ENCODE data around the gene ATF4. TPM values are rescaled to one million over a fixed set of nuclear protein-coding genes. Genes with fewer than 3 reads are reported as not detected.

The ATF4 gene
- total RNA-seq, 2 donors from 2014 or later, result 262 to 356 TPM

DNA sequence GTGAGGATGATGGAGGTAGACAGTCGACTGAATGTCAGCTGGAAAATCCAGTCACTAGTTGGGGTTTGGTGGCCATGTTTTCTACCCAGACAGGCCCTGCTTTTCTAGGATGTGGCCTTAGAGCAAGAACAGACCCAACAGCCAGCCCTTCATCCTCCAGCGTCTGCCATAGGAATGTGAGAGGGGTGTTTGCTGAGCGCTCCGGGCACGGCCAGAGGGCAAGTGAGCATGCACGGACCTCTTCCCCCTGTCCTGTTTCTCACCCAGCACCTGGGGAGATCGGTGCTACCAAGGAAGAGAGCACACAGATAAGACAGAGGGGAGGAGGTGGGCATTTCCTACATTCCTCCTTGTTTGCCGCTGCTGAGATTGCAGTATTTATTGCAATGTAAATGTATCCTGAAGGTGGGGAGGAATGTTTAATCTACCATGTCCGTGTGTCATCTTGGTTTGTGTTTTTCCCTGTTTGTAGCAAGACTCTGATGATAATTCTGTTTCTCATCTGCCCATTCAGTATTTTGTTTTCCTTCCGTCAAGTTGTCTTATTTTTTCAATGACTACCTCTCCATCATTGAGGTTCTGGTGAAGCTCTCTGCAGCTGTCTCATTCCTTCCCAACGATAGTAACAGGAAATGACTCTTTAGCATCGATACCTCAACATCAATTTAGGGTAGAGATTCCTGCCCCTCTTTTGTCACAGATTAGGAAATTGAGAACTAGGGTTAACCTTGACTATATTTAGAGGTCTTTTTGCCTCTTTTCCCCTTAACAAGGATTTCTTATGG lies 4.9 kb upstream of the ATF4 start:
- 78 to 81% methylated on average over 11 to 12 of the region's 12 CpGs for WGBS, 2 donors
- intact Hi-C loops (cut with DNase I), result no loop called here
- H3K4me1 ChIP-seq, result peaks cover 9% of the 10 kb centered on the region
- no peak for TF ChIP-seq POLR2A (IDR thresholded peaks at IDR 0.05)
- no peak for TF ChIP-seq CTCF (IDR thresholded peaks at IDR 0.05)
- H3K36me3 ChIP-seq (replicated peaks in 1 of 2; ENCODE audit: insufficient read depth in 1 of 2, low read depth in 2 of 2), result peaks cover 6 to 21% of the 10 kb centered on the region in 2 donors
- H3K27me3 ChIP-seq, result no peaks in the 10 kb centered on the region
- H3K4me3 ChIP-seq, result no peak overlapping the region
- DNase-seq (no peak), ATAC-seq (no peak)
- no peak overlapping the region for H3K27ac ChIP-seq
- no peaks in the 10 kb centered on the region for H3K9me3 ChIP-seq

GRCh38 chr22:39517470-39517869 lies 2.9 kb upstream of the ATF4 start:
- Histone ChIP-seq H3K36me3 (replicated peaks in 1 of 2; ENCODE audit: insufficient read depth in 1 of 2, low read depth in 2 of 2) (peaks cover 12 to 23% of the 10 kb centered on the region in 2 donors), H3K27me3 (no peaks in the 10 kb centered on the region), H3K4me3 (no peak overlapping the region), H3K9me3 (no peaks in the 10 kb centered on the region), H3K4me1 (peaks cover 18% of the 10 kb centered on the region), H3K27ac (no peak overlapping the region)
- intact Hi-C loops (cut with DNase I), result no loop called here
- DNase-seq, result no peak
- no peak for ATAC-seq
- WGBS, 2 donors, result 56 to 61% methylated on average over 3 of the region's 3 CpGs
- no peak for TF ChIP-seq POLR2A (IDR thresholded peaks at IDR 0.05)
- TF ChIP-seq CTCF (IDR thresholded peaks at IDR 0.05), result no peak

DNA sequence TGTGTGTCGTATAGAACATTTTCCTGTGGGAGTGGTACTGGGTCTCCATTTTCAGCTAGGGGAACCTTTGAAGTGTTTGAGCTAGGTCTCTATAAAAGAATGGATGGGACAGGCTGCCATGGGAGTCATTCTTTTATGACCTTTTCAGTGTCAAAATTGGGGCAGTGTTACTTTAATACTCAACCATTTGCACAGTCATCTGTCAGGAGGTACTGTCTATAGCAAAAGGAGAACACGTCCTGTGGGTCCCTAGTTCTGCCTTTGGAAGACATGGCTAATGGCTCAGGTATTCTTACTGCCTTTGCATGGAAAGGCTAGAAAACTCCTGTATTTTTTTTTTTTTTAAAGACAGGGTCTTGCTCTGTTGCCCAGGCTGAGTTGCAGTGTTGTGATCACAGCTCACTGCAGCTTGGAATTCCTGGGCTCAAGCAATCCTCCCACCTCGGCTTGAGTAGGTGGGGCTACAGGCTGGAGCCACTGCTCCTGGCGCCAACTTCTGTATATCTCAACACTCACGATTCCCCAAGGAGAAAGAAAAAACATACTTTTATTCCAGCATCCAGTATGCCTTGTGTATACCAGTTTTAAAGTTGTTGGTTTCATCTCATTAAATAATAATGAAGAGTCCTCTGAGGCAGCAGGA lies 2.1 kb upstream of the ATF4 start:
- TF ChIP-seq POLR2A (IDR thresholded peaks at IDR 0.05) (no peak), CTCF (IDR thresholded peaks at IDR 0.05) (no peak)
- Histone ChIP-seq H3K27ac (peak overlapping the region in 2 of 4 donors; percentile 97 to 98), H3K4me3 (no peak overlapping the region), H3K9me3 (no peaks in the 10 kb centered on the region), H3K4me1 (peaks cover 26% of the 10 kb centered on the region), H3K36me3 (replicated peaks in 1 of 2; ENCODE audit: insufficient read depth in 1 of 2, low read depth in 2 of 2) (peaks cover 12 to 23% of the 10 kb centered on the region in 2 donors), H3K27me3 (no peaks in the 10 kb centered on the region)
- ATAC-seq, result no peak
- intact Hi-C loops (cut with DNase I), result no loop called here
- DNase-seq, result no peak
- WGBS, 2 donors, result 32 to 46% methylated on average over 5 of the region's 5 CpGs

- H3K9me3 ChIP-seq, result no peaks in the 10 kb centered on the region
- ATAC-seq (peak; percentile 1), DNase-seq (peak in 1 of 4 donors; percentile 39)
- WGBS, 2 donors, result 10 to 18% methylated on average over 16 to 24 of the region's 24 CpGs
- intact Hi-C loops (cut with DNase I), result no loop called here
- peak overlapping the region; percentile 97 to 98 (median 98) for H3K27ac ChIP-seq
- H3K4me3 ChIP-seq, result peak overlapping the region; percentile 92 to 99
- H3K36me3 ChIP-seq (replicated peaks in 1 of 2; ENCODE audit: insufficient read depth in 1 of 2, low read depth in 2 of 2), result peaks cover 7 to 16% of the 10 kb centered on the region in 2 donors
- no peaks in the 10 kb centered on the region for H3K27me3 ChIP-seq
- H3K4me1 ChIP-seq, result peaks cover 35% of the 10 kb centered on the region
- TF ChIP-seq POLR2A (IDR thresholded peaks at IDR 0.05), result no peak
- no peak for TF ChIP-seq CTCF (IDR thresholded peaks at IDR 0.05)
Observed at GRCh38 chr22:39518996-39519680, 1.2 kb upstream of the ATF4 start.

Data from body of pancreas (tissue), 4 donors.